Glutamatergic neuron (in vitro differentiated cells): ENCODE data around the gene GAR1. TPM values are rescaled to one million over a fixed set of nuclear protein-coding genes. Genes with fewer than 3 reads are reported as not detected.

Experiments
- DNase-seq: peaks from one replicate; pipeline ENCODE4 v3.0.0; 2022
- H3K27ac Mint-ChIP-seq: one replicate; pipeline ENCODE4 v1.8.0; 2020; ENCODE audit warnings: mild to moderate bottlenecking, mixed read lengths, inconsistent platforms; ENCODE audit not compliant: unreplicated experiment
- H3K27me3 Mint-ChIP-seq: one replicate; pipeline ENCODE4 v1.8.0; 2020; ENCODE audit warnings: mild to moderate bottlenecking, moderate library complexity, mixed read lengths, inconsistent platforms; ENCODE audit not compliant: unreplicated experiment
- H3K36me3 Mint-ChIP-seq: one replicate; pipeline ENCODE4 v1.8.0; 2020; ENCODE audit warnings: mild to moderate bottlenecking, mixed read lengths, inconsistent platforms; ENCODE audit not compliant: unreplicated experiment
- H3K4me1 Mint-ChIP-seq: one replicate; pipeline ENCODE4 v1.8.0; 2020; ENCODE audit warnings: mild to moderate bottlenecking, low read depth, mixed read lengths, inconsistent platforms; ENCODE audit not compliant: unreplicated experiment
- H3K4me3 Mint-ChIP-seq: one replicate; pipeline ENCODE4 v1.8.0; 2020; ENCODE audit warnings: mild to moderate bottlenecking, mixed read lengths, inconsistent platforms; ENCODE audit not compliant: unreplicated experiment
- H3K9me3 Mint-ChIP-seq: one replicate; pipeline ENCODE4 v1.8.0; 2020; ENCODE audit warnings: mild to moderate bottlenecking, moderate library complexity, mixed read lengths, inconsistent platforms; ENCODE audit not compliant: unreplicated experiment
- CTCF ChIP-seq: fragments of 200-600 bp; sonication (generic); IDR thresholded peaks from one replicate; pipeline ENCODE4 v1.5.0; 2021; ENCODE audit not compliant: partially characterized antibody, unreplicated experiment
- total RNA-seq: library from RNA; stranded (reverse); fragmentation: NEBNext Ultra II Directional; extraction: Animal tissue kit (Norgen Biotek cat#: 25700); gene quantifications from one replicate; pipeline ENCODE4 v1.2.1, GENCODE V29; 2021; ENCODE audit not compliant: unreplicated experiment

GAR1 gene
- total RNA-seq, 1 donor from 2014 or later = 9.1 TPM

GRCh38 chr4:109798866-109799265, 16.7 kb upstream of the GAR1 start:
- Mint-ChIP-seq H3K9me3 (peaks cover 7% of the 10 kb centered on the region), H3K36me3 (peaks cover 5% of the 10 kb centered on the region), H3K4me1 (no peaks in the 10 kb centered on the region), H3K27me3 (no peaks in the 10 kb centered on the region), H3K27ac (no peak overlapping the region), H3K4me3 (no peak overlapping the region)
- no peak for DNase-seq
- no peak for TF ChIP-seq CTCF

- H3K4me1 Mint-ChIP-seq = no peaks in the 10 kb centered on the region
- no peak for DNase-seq
- H3K9me3 Mint-ChIP-seq = peaks cover 2% of the 10 kb centered on the region
- TF ChIP-seq CTCF = no peak
- no peaks in the 10 kb centered on the region for H3K27me3 Mint-ChIP-seq
- no peaks in the 10 kb centered on the region for H3K36me3 Mint-ChIP-seq
- H3K27ac Mint-ChIP-seq = no peak overlapping the region
- H3K4me3 Mint-ChIP-seq = no peak overlapping the region
These were observed 14.3 kb upstream of the GAR1 start for GRCh38 chr4:109801099-109801789.

- Mint-ChIP-seq H3K27ac (no peak within 1 kb of the TSS), H3K4me1 (no peaks in the 10 kb centered on the region), H3K4me3 (no peak within 1 kb of the TSS), H3K36me3 (no peaks in the 10 kb centered on the region), H3K9me3 (peaks cover 2% of the 10 kb centered on the region), H3K27me3 (no peaks in the 10 kb centered on the region)
- no peak for TF ChIP-seq CTCF
- no peak for DNase-seq
These were observed 13.7 kb upstream of the GAR1 start, which contains the start of gene CFI for GRCh38 chr4:109801895-109802319. CFI (minus strand) TSS chr4:109801999; CDS start chr4:109801971, 28 bp downstream.

- Mint-ChIP-seq H3K27ac (no peak overlapping the region), H3K4me1 (no peaks in the 10 kb centered on the region), H3K36me3 (no peaks in the 10 kb centered on the region), H3K4me3 (no peak overlapping the region), H3K27me3 (no peaks in the 10 kb centered on the region), H3K9me3 (peaks cover 4% of the 10 kb centered on the region)
- DNase-seq = no peak
- no peak for TF ChIP-seq CTCF
These were observed 11.5 kb upstream of the GAR1 start for GRCh38 chr4:109803924-109804571.

- H3K9me3 Mint-ChIP-seq = peaks cover 2% of the 10 kb centered on the region
- no peaks in the 10 kb centered on the region for H3K27me3 Mint-ChIP-seq
- H3K4me3 Mint-ChIP-seq = no peak overlapping the region
- H3K4me1 Mint-ChIP-seq = no peaks in the 10 kb centered on the region
- no peak overlapping the region for H3K27ac Mint-ChIP-seq
- TF ChIP-seq CTCF = no peak
- no peak for DNase-seq
- no peaks in the 10 kb centered on the region for H3K36me3 Mint-ChIP-seq
These were observed 5.9 kb upstream of the GAR1 start for GRCh38 chr4:109809655-109810054.
